Measurements from ENCODE around the gene SLC9A3.

- TF ChIP-seq CTCF (IDR thresholded peaks at IDR 0.05) (no peak), POLR2A (IDR thresholded peaks at IDR 0.05) (no peak)
These were observed 72.4 kb downstream of the SLC9A3 start for GRCh38 chr5:451587-452458.

All from uterus (tissue), 2 donors.